K562 (cell line): Measurements from ENCODE around the gene ZNF48. TPM values are rescaled to one million over a fixed set of nuclear protein-coding genes. Genes with fewer than 3 reads are reported as not detected.

Source experiments
- ATAC-seq: fragments of 200-7000 bp; cut with Tn5 transposase; 3 replicates; pipeline ENCODE4 v1.9.1; 2020; ENCODE audit warnings: moderate library complexity
- BruUV-seq: library from RNA; stranded (reverse); fragments of 400-500 nt; replicated peaks from 2 replicates; lab custom pipeline; 2021; lab: Mats Ljungman, UMichigan
- CTCF ChIA-PET: fragments of 300-600 bp; formaldehyde crosslinking; extraction: SDS; loops from one replicate; lab custom pipeline; 2021; ENCODE audit warnings: low intra/inter-chr PET ratio; lab: Yijun Ruan, JAX
- POLR2A ChIA-PET: fragments of 300-600, 350-650 bp; sonication (Branson Sonifier 250); formaldehyde crosslinking; extraction: SDS; loops from one replicate; lab custom pipeline; 2021; ENCODE audit warnings: antibody characterized with exemption, inconsistent platforms; lab: Yijun Ruan, JAX
- DNase-seq, 4 experiments: peaks; one replicate each; pipeline versions ENCODE4 v3.0.0 to v3.0.0-alpha.2; 2011 to 2018; ENCODE audit warnings: low spot score in 3 of 4, mixed read lengths in 3 of 4; ENCODE audit errors: extremely low read depth in 1 of 4
- FAIRE-seq: peaks from 2 replicates; lab custom pipeline; 2011; peaks lifted over from hg19 to GRCh38; lab: Jason Lieb, UNC
- H2AFZ ChIP-seq: 2 replicates; pipeline ENCODE4 v1.6.0; 2011; ENCODE audit warnings: low read depth, low read length, control low read depth, inconsistent platforms
- H3K27ac ChIP-seq: fragments of 200-600 bp; 3 replicates; pipeline ENCODE4 v1.8.0; 2011; ENCODE audit warnings: low read depth, mild to moderate bottlenecking, control low read depth, inconsistent platforms, low read length, moderate library complexity, mixed read lengths; ENCODE audit errors: extremely low read depth
- H3K27me3 ChIP-seq, 2 experiments: fragments of 300-600 bp in 1 of 2; 2 replicates in 1 of 2; 3 replicates in 1 of 2; pipeline versions ENCODE4 v1.6.0 to v1.8.0; 2011; ENCODE audit warnings: inconsistent platforms in 2 of 2, low read length in 2 of 2, mild to moderate bottlenecking in 1 of 2, mixed read lengths in 1 of 2, moderate library complexity in 1 of 2; ENCODE audit not compliant: control insufficient read depth in 2 of 2, insufficient read depth in 2 of 2
- H3K36me3 ChIP-seq: fragments of 300-600 bp; 3 replicates; pipeline ENCODE4 v1.8.0; 2011; ENCODE audit warnings: mild to moderate bottlenecking, low read length, inconsistent platforms; ENCODE audit not compliant: control insufficient read depth, insufficient read depth
- H3K4me1 ChIP-seq, 2 experiments: fragments of 200-600 bp in 1 of 2; replicated peaks in 1 of 2; 2 replicates in 1 of 2; 3 replicates in 1 of 2; pipeline versions ENCODE4 v1.5.1 to v1.8.0; 2011; ENCODE audit warnings: inconsistent platforms in 2 of 2, low read length in 2 of 2, mild to moderate bottlenecking in 1 of 2, mixed read lengths in 1 of 2, moderate library complexity in 1 of 2; ENCODE audit not compliant: control insufficient read depth in 2 of 2, insufficient read depth in 2 of 2
- H3K4me2 ChIP-seq: 2 replicates; pipeline ENCODE4 v1.6.1; 2011; ENCODE audit warnings: low read length, control low read depth, inconsistent platforms, mixed read lengths; ENCODE audit not compliant: insufficient read depth
- H3K4me3 ChIP-seq: fragments of 200-600 bp; sonication (generic), shearing (Covaris generic); 2 replicates; pipeline ENCODE4 v1.5.1; 2016; ENCODE audit warnings: control low read depth, inconsistent platforms
- H3K79me2 ChIP-seq: fragments of 200-600 bp; 3 replicates; pipeline ENCODE4 v1.8.0; 2011; ENCODE audit warnings: low read length, inconsistent platforms; ENCODE audit not compliant: control insufficient read depth, insufficient read depth
- H3K9ac ChIP-seq, 2 experiments: 2 replicates each; pipeline versions ENCODE4 v1.6.0 to v1.6.1; 2011; ENCODE audit warnings: low read depth in 2 of 2, low read length in 2 of 2, control low read depth in 1 of 2, inconsistent platforms in 1 of 2, mild to moderate bottlenecking in 1 of 2, mixed read lengths in 1 of 2; ENCODE audit not compliant: insufficient read depth in 1 of 2
- H3K9me1 ChIP-seq: one replicate; pipeline ENCODE4 v1.6.0; 2011; ENCODE audit warnings: inconsistent platforms, mild to moderate bottlenecking, low read length, moderate library complexity; ENCODE audit not compliant: control insufficient read depth, insufficient read depth
- H3K9me3 ChIP-seq: replicated peaks from 2 replicates; pipeline ENCODE4 v1.5.1; 2011; ENCODE audit warnings: low read depth, low read length, inconsistent platforms; ENCODE audit not compliant: control insufficient read depth, insufficient read depth
- H4K20me1 ChIP-seq: replicated peaks from 2 replicates; pipeline ENCODE4 v1.6.1; 2011; ENCODE audit warnings: low read length, inconsistent platforms, mixed read lengths; ENCODE audit not compliant: control insufficient read depth, insufficient read depth
- AFF1 ChIP-seq, 2 experiments: fragments of 450-650 bp; IDR thresholded peaks; 2 replicates each; pipeline ENCODE4 v1.6.1; 2018; ENCODE audit warnings: mild to moderate bottlenecking in 2 of 2, low read depth in 1 of 2; ENCODE audit not compliant: partially characterized antibody in 2 of 2
- ARID2 ChIP-seq: fragments of 450-650 bp; IDR thresholded peaks from 2 replicates; pipeline ENCODE4 v1.6.1; 2017; ENCODE audit warnings: antibody characterized with exemption, mild to moderate bottlenecking
- C11orf30 ChIP-seq: fragments of 450-650 bp; IDR thresholded peaks from 2 replicates; pipeline ENCODE4 v1.6.1; 2016; ENCODE audit warnings: low read depth, mild to moderate bottlenecking
- POLR2A ChIP-seq: fragments of 450-650 bp; conservative IDR thresholded peaks from 2 replicates; pipeline ENCODE4 v1.6.1; 2016
- SMAD2 ChIP-seq: fragments of 150-350 bp; IDR thresholded peaks from 2 replicates; pipeline ENCODE4 v1.6.1; 2014; ENCODE audit warnings: low read depth, mild to moderate bottlenecking, low read length
- SPI1 ChIP-seq: IDR thresholded peaks from 2 replicates; pipeline ENCODE4 v1.6.1; 2011; ENCODE audit warnings: low read depth, low read length, control low read depth, borderline replicate concordance
- ZNF3 ChIP-seq: fragments of 250-450 bp; sonication (Bioruptor Pico); IDR thresholded peaks from 2 replicates; pipeline ENCODE4 v1.5.0; 2021; ENCODE audit warnings: mild to moderate bottlenecking, moderate library complexity
- WGBS: fragments of 100-300 bp; shearing (Covaris generic); methylation state at CpG from one replicate; pipeline ENCODE4 v1.1.6; 2016; ENCODE audit warnings: low coverage, mixed read lengths; ENCODE audit not compliant: insufficient coverage; ENCODE audit errors: missing lambda C conversion rate; 5-methylcytosine and 5-hydroxymethylcytosine counted together
- in situ Hi-C: fragments of 300-500 bp; cut with MboI; formaldehyde crosslinking; loops from 4 replicates; pipeline ENCODE4 v1.15.0; 2018; ENCODE audit warnings: inconsistent platforms, mixed read lengths
- intact Hi-C: fragments of 100-400 bp; cut with micrococcal nuclease; formaldehyde crosslinking; loops from 2 replicates; pipeline ENCODE4 v1.14.2; 2022
- polyA plus RNA-seq, 8 experiments: library from polyadenylated mRNA; depleted of rRNA in 4 of 8; stranded (reverse) in 5 of 8; unstranded in 3 of 8; fragments of >200 nt; fragmentation: Nextera tagmentation in 2 of 8; fragmentation: Illumina TruSeq in 1 of 8; extraction: Ambion mirVana in 2 of 8; extraction: Trizol in 1 of 8; gene quantifications; 2 replicates each; pipeline versions ENCODE4 v1.2.1 to v1.2.3, GENCODE V29; 2011 to 2014; ENCODE audit warnings: inconsistent platforms in 1 of 8, missing spikeins in 1 of 8
- total RNA-seq, 7 experiments: library from RNA; depleted of rRNA in 6 of 7; stranded (reverse); fragments of >200 nt in 6 of 7; fragmentation: Illumina TruSeq in 2 of 7; extraction: Trizol in 2 of 7; gene quantifications; 2 replicates each; pipeline versions ENCODE4 v1.2.1 to v1.2.3, GENCODE V29; 2011 to 2021; ENCODE audit warnings: low replicate concordance in 1 of 7

Gene ZNF48
- total and polyA plus RNA-seq, 9 of the 15 experiments (the other 6 are each of a cell fraction or from before 2014, with no cell fraction given), result 0.38 to 11.6 (median 4.7) TPM

GRCh38 chr16:30414159-30414558 lies 18.9 kb downstream of the ZNF48 start (continued):
- TF ChIP-seq AFF1 (IDR thresholded peaks at IDR 0.05; ENCODE audit: low read depth in 1 of 2, partially characterized antibody in 2 of 2) (no peak), C11orf30 (no peak), ZNF3 (no peak), ARID2 (no peak), SPI1 (no peak)

- Histone ChIP-seq H3K9me3 (no peaks in the 10 kb centered on the region), H3K27ac (no peak overlapping the region), H3K4me2 (no peak overlapping the region), H3K4me3 (no peak overlapping the region), H3K79me2 (peaks cover 25% of the 10 kb centered on the region; the same call in 2 of the 3 replicates), H3K9me1 (no peaks in the 10 kb centered on the region), H2AFZ (no peak overlapping the region), H3K27me3 (no peaks in the 10 kb centered on the region), H3K4me1 (no peaks in the 10 kb centered on the region), H4K20me1 (no peaks in the 10 kb centered on the region), H3K9ac (no peak overlapping the region), H3K36me3 (peaks cover 75% of the 10 kb centered on the region)
- FAIRE-seq (peak; percentile 40), DNase-seq (no peak), ATAC-seq (no peak)
- TF ChIP-seq SMAD2 (no peak), POLR2A (peak; percentile 31; the same call in 1 of the 2 replicates)
- intact Hi-C loops (no loop called here), in situ Hi-C loops (no loop called here)
- ChIA-PET CTCF (no interaction called here), POLR2A (interaction anchor here (1.1 to 1.2 kb wide), 2 partner anchors 156 to 225 kb away, joined by 3 read pairs; no protein-coding TSS in a partner anchor)
- BruUV-seq, result no TSS peak
- 72% methylated on average over 4 of the region's 4 CpGs for WGBS
Observed at GRCh38 chr16:30416047-30416603, 20.9 kb downstream of the ZNF48 start.
